Left kidney (tissue), 2 donors: Measurements from ENCODE around the gene FN1. TPM values are rescaled to one million over a fixed set of nuclear protein-coding genes. Genes with fewer than 3 reads are reported as not detected.
"Not testable (repeated sequence)": the region's sequence is repeated elsewhere in the genome, so short reads cannot be mapped to it uniquely, and the experiment has no call there.

Source experiments
- DNase-seq: peaks from one replicate; pipeline ENCODE4 v3.0.0-alpha.2; 2013
- polyA plus RNA-seq: library from polyadenylated mRNA; unstranded; fragments of 120-200 nt; gene quantifications from one replicate; pipeline ENCODE4 v1.2.1, GENCODE V29; 2013; ENCODE audit not compliant: insufficient read length

Gene FN1
- polyA plus RNA-seq, 1 donor = 550 TPM

DNA sequence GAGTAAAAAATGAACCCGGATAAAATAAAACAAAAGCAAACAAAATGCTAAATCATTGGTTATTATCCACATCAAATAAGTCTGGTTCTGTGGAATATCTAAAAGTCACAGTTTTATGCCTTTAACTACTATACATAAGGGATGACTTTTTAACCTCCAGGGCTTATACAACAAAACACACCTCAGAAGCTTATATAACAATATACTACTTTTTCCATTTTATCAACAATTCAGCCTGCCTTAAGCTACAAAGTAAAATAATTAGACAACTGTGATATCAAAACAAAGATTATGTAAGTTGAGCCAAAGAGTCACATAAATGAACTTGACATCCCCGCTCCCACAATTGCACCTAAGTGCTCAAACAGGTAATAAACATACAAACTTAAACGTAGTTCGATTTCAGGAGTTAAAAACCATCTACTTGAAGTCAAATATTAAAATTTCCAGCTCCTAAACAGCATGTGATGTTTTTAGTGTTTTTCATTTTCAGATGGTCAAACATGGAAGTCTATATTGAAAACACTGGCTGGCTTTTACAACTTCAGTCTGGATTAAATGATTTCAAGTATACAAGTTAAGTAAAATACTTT lies 69.3 kb downstream of the FN1 start:
- DNase-seq = no peak

- DNase-seq = no peak
These were observed 70.6 kb downstream of the FN1 start for GRCh38 chr2:215365184-215365658.

GRCh38 chr2:215364157-215365155 lies 71.4 kb downstream of the FN1 start:
- DNase-seq = no peak

GRCh38 chr2:215363461-215364156 lies 72.3 kb downstream of the FN1 start:
- DNase-seq = no peak

- no peak for DNase-seq
These were observed 72.8 kb downstream of the FN1 start for GRCh38 chr2:215363039-215363438.

GRCh38 chr2:215362562-215362904 lies 73.3 kb downstream of the FN1 start:
- DNase-seq = no peak

GRCh38 chr2:215361876-215362561 lies 73.8 kb downstream of the FN1 start:
- DNase-seq = no peak

GRCh38 chr2:215361211-215361875 lies 74.5 kb downstream of the FN1 start:
- DNase-seq = no peak

- no peak for DNase-seq
These were observed 75.3 kb downstream of the FN1 start for GRCh38 chr2:215360596-215360995.

DNA sequence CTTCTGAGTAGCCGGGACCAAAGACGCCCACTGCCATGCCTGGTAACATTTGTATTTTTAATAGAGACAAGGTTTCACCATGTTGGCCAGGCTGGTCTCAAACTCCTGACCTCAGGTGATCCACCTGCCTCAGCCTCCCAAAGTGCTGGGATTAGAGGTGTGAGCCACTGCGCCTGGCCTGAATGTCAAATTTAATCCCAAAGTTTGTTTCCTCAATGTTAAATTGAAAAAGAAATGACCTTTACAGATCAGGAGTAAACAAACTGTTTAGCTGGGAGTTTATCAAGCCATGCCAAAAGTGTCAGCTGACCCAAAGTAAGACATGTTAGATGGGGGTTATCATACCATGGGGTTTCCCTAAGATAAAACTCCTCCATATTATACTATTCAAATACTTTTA lies 75.8 kb downstream of the FN1 start:
- not testable (repeated sequence) for DNase-seq

DNA sequence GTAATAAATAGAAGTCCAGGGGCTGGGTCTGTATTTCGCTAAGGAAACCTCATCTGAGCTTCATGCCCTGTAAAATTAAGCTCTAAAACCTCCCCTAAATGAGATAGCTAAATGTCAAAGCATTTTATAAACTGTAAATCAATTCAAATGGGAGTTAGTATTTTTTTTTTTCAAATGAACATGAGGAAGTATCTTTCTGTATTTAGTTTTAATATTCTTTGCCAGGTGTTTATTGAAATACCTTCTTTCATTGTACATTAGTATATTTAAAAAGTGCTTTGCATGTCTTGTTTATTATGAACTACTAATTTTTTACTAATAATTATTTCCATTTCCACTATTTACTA lies 76.3 kb downstream of the FN1 start:
- no peak for DNase-seq

- DNase-seq = no peak
These were observed 76.8 kb downstream of the FN1 start for GRCh38 chr2:215358891-215359575.

DNA sequence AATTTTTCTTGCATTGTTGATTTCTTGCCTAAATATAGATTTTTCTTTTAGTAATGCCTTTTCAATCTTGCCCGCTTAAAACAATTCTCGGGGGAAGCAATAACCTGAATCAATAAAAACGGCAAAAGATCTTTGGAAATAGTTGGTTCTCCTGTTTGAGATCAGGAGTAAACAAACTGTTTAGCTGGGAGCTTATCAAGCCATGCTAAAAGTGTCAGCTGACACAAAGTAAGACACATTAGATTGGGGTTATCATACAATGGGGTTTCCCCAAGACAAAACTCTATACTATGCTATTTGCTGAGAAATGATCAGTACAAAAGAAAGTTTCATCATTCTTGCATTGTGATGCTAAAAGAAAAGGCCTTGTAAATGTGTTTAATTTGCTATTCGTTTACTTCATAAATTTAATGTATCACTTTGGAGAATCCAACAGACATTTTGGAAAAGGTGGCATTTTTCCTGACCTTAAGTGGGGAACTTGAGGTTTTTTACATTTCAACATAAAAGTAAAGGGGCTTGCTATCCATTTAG lies 77.5 kb downstream of the FN1 start:
- no peak for DNase-seq

- no peak for DNase-seq
These were observed 78.2 kb downstream of the FN1 start for GRCh38 chr2:215357660-215358059.

DNA sequence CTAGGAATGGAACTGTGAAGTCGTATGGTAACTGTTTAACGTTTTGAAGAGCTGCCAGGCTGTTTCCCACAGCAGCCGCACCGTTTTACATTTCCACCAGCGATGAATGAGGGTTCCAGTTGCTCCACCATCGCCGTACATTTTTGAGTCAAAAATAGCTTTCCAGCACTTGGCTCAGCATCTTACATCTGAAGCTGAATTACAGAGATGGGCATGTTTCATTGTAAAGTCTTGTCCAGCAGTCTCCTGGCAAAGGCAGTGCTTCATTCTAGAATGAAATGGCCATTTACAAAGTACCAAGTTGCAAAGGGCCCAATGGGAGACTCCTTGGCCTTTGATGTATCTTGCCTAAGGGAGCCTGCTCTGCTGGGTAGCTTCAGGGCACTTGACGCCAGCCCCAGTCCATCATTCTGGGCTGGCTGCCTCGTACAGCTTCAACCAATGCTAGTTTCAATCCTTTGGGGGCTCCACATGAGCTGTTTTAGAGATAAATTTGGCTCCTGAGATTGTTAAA lies 78.9 kb downstream of the FN1 start:
- DNase-seq = no peak

- DNase-seq = no peak
These were observed 79.4 kb downstream of the FN1 start for GRCh38 chr2:215356334-215356947.

DNA sequence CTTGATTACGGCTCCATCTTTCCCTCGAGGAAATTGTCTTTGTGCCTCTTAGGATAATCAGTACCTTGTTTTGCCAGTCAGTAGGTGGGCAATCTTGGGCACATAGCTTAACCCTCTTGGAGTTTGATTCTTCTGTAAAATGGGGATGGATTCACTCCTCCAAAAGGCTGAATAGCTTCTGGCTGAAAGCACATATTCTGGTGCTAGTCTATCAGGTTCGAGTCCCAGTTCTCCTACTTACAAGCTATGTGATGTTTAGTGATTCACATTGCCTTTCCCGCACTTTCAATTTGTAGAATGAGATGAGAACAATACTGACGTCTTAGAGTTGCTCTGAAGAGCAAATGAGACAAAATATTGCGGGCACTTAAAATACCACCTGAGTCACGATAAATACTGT lies 80.1 kb downstream of the FN1 start:
- no peak for DNase-seq

DNA sequence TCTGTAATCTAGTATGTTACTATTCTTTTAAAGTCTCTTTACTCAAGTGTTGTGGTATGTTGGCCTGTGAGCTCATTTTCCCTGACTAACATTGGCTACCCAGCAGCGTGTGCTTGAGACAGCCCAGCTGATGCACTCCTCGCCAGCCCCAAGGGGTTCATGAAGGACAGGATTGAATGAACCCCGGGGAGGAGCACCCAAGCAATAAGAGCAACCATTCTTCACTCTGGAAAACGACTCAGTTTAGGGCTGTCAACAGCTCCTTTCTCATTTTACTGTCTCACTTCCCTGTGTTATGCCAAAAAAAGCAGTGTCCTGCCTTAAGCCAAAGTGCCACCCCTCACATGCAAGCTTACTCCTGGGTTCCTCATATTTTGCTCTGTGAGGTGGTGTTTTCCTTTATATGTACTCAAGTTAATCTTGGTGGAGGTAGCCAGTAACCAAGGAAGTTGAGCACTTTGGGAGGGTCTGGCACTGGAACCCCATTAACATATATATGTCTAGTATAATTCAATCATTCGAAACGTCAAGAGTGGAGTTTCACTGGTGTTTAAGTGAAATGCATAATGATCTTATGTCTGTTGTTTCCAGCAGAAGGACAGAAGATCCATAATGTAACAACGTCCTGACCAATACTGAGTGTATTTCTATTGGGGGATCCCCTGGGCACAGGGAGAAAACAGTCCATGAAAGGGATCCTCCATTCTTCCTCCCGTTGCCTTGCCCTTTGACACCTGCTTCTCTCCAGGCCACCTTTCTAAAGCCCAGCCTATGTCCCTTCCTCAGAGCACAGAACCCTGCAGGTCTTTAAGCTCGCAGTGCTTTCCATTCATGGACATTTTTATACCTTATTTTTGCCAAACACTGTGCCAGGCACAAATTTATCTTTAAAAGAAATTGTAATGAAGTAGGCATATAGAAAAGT lies 80.8 kb downstream of the FN1 start:
- no peak for DNase-seq

DNA sequence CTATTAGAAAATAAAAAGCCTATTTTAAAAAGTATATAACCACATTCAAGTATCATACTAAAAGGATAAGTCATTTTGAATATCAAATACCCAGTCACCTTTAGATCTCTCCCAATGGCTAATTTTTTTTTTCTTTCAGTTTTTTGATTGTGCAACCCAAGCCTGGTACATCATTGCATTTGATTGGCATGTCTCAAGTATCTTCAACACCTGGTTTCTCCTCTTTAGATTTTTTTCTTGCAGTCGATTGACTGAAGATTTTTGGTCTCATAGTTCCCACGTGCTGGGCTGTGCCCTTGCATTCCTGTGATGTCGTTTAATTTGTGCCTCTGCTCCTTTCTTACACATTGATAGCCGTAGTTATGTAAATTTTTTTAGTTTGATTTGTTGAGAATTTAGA lies 83.3 kb downstream of the FN1 start:
- no peak for DNase-seq
